ENCODE data around the gene ALPP. TPM values are rescaled to one million over a fixed set of nuclear protein-coding genes. Genes with fewer than 3 reads are reported as not detected.

Gene ALPP
- total RNA-seq, 1 experiment from 2014 or later, result 8.6 TPM

- H3K9me2 ChIP-seq (replicated peaks; ENCODE audit: low read length), result no peaks in the 10 kb centered on the region
- TF ChIP-seq CTCF (conservative IDR thresholded peaks at IDR 0.05; ENCODE audit: low read depth, low read length) (no peak), EZH2 (IDR thresholded peaks at IDR 0.05; ENCODE audit: low read length, unreplicated experiment) (no peak), EZH2phosphoT487 (IDR thresholded peaks at IDR 0.05; ENCODE audit: borderline replicate concordance, low read length) (no peak)
- no peak overlapping the region for H3K4me3 ChIP-seq (ENCODE audit: low read length)
- no peaks in the 10 kb centered on the region for H3K79me2 ChIP-seq (ENCODE audit: low read length)
- H3K9me3 ChIP-seq (ENCODE audit: low read length), result no peaks in the 10 kb centered on the region
- POLR2A ChIA-PET (ENCODE audit: unreplicated experiment), result no interaction called here
- CTCF ChIA-PET, result no interaction called here
- no peaks in the 10 kb centered on the region for H4K20me1 ChIP-seq (ENCODE audit: low read length)
- no peak overlapping the region for H3K4me2 ChIP-seq (ENCODE audit: low read length)
- no peak overlapping the region for H2AFZ ChIP-seq (ENCODE audit: low read length)
- intact Hi-C loops (cut with micrococcal nuclease), result no loop called here
- no peak overlapping the region for H3K27ac ChIP-seq (ENCODE audit: low read length)
- H3K4me1 ChIP-seq (ENCODE audit: insufficient read depth, low read length), result peaks cover 4% of the 10 kb centered on the region
- no TSS peak for BruUV-seq (replicated peaks)
- ATAC-seq, result no peak
- H3F3A ChIP-seq (ENCODE audit: low read length, unreplicated experiment), result no peaks in the 10 kb centered on the region
- no peaks in the 10 kb centered on the region for H3K36me3 ChIP-seq (ENCODE audit: low read depth, low read length)
- no peak for DNase-seq
- H3K9ac ChIP-seq (ENCODE audit: low read length), result no peak overlapping the region
- peaks cover 4% of the 10 kb centered on the region; the same call in 1 of the 2 replicates for H3K27me3 ChIP-seq (ENCODE audit: low read length)
Measured at GRCh38 chr2:232352511-232353091, 25.9 kb upstream of the ALPP start.

DNA sequence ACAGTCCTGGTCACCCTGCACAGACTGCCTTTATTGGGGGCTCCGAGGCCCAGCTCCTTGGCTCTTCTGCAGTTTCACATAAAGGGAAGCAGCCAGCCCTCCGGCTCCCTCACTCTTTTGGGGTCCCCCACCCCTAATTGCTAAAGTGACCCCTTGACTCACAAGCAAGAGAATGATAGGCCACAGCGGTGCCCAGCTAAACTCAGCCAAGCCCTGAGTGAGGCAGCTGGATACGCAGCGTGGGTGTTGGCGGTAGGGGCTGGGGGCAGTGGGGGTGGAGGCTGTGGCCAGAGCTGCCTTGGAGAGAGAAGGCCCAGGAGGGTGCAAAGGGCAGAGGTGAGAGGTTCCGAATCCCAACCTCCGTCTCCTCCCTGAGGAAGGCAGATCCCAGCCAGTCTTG, 25.5 kb upstream of the ALPP start:
- no TSS peak for BruUV-seq (replicated peaks)
- POLR2A ChIA-PET (ENCODE audit: unreplicated experiment), result no interaction called here
- no peak for ATAC-seq

More for the DNA sequence above, 25.5 kb upstream of the ALPP start:
- CTCF ChIA-PET, result no interaction called here
- TF ChIP-seq CTCF (conservative IDR thresholded peaks at IDR 0.05; ENCODE audit: low read depth, low read length) (no peak), EZH2 (IDR thresholded peaks at IDR 0.05; ENCODE audit: low read length, unreplicated experiment) (no peak), EZH2phosphoT487 (IDR thresholded peaks at IDR 0.05; ENCODE audit: borderline replicate concordance, low read length) (no peak)
- H3K79me2 ChIP-seq (ENCODE audit: low read length), result no peaks in the 10 kb centered on the region
- H3K4me3 ChIP-seq (ENCODE audit: low read length), result no peak overlapping the region
- H4K20me1 ChIP-seq (ENCODE audit: low read length), result no peaks in the 10 kb centered on the region
- H2AFZ ChIP-seq (ENCODE audit: low read length), result no peak overlapping the region
- no peak overlapping the region for H3K9ac ChIP-seq (ENCODE audit: low read length)
- H3K27me3 ChIP-seq (ENCODE audit: low read length), result peaks cover 4% of the 10 kb centered on the region; the same call in 1 of the 2 replicates
- no peaks in the 10 kb centered on the region for H3K9me3 ChIP-seq (ENCODE audit: low read length)
- intact Hi-C loops (cut with micrococcal nuclease), result no loop called here
- H3K36me3 ChIP-seq (ENCODE audit: low read depth, low read length), result no peaks in the 10 kb centered on the region
- no peak overlapping the region for H3K4me2 ChIP-seq (ENCODE audit: low read length)
- H3F3A ChIP-seq (ENCODE audit: low read length, unreplicated experiment), result no peaks in the 10 kb centered on the region
- no peak for DNase-seq
- peaks cover 4% of the 10 kb centered on the region for H3K4me1 ChIP-seq (ENCODE audit: insufficient read depth, low read length)
- H3K9me2 ChIP-seq (replicated peaks; ENCODE audit: low read length), result no peaks in the 10 kb centered on the region
- no peak overlapping the region for H3K27ac ChIP-seq (ENCODE audit: low read length)

Data from PC-3 (cell line).